C4-2B (cell line): ENCODE measurements around the gene TNS1.

Experiments used
- ZFX ChIP-seq: fragments of 450-650 bp; IDR thresholded peaks from 2 replicates; pipeline ENCODE4 v1.6.1; 2017
- TF ChIP-seq, protein P1 (sequence below): fragments of 450-650 bp; conservative IDR thresholded peaks from 2 replicates; pipeline ENCODE4 v1.5.1; 2017; ENCODE audit warnings: mild to moderate bottlenecking

DNA sequence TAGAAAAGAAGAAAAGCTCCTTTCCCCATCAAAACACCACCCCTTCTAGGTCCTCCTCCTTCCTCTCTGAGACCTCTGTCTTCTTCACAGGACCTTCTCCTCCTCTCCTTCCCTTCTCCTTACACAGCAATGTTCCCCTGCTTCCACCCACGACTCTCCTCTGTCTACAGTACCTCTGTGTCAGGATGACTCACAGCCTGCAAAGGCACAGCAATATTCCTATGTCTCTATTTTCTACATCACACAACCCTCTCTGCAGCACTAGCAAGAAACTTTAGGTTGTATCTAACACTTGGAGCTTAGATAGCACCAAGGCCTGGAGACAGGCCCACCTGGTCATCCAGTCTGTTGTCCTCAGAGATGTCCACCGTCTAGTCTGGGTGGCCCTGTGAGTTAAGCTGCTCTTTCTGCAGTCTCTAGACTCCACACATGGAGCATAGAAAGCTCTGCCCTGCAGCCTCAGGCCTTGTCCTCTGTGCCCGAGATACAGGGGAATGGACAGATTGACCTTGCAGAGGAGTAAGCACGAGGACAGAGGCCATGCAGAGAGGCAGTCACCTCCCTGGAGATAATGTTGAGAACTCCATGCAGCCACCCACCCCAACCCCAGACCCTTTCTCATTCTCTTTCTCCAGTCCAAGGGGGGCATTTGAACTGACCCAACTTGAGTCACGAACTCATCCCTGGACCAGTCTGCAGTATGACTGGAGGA is 212.0 kb downstream of the TNS1 start:
- TF ChIP-seq, protein P1, sequence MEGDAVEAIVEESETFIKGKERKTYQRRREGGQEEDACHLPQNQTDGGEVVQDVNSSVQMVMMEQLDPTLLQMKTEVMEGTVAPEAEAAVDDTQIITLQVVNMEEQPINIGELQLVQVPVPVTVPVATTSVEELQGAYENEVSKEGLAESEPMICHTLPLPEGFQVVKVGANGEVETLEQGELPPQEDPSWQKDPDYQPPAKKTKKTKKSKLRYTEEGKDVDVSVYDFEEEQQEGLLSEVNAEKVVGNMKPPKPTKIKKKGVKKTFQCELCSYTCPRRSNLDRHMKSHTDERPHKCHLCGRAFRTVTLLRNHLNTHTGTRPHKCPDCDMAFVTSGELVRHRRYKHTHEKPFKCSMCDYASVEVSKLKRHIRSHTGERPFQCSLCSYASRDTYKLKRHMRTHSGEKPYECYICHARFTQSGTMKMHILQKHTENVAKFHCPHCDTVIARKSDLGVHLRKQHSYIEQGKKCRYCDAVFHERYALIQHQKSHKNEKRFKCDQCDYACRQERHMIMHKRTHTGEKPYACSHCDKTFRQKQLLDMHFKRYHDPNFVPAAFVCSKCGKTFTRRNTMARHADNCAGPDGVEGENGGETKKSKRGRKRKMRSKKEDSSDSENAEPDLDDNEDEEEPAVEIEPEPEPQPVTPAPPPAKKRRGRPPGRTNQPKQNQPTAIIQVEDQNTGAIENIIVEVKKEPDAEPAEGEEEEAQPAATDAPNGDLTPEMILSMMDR: no peak
- TF ChIP-seq ZFX: no peak
